ENCODE results near the gene UBTF.

UBTF gene

GRCh38 chr17:44176671-44177501 lies 42.6 kb downstream of the UBTF start:
- no peaks in the 10 kb centered on the region for H3K4me1 ChIP-seq (ENCODE audit: control insufficient read depth, insufficient read depth, low read length)
- ChIA-PET CTCF (interaction anchor here (0.6 kb wide), 2 partner anchors 93 to 1392 kb away, joined by 3 to 4 read pairs; no protein-coding TSS in a partner anchor), POLR2A (interaction anchor here (1.0 kb wide), 1 partner anchor 41 kb away, joined by 3 read pairs; no protein-coding TSS in a partner anchor)
- H3K36me3 ChIP-seq (ENCODE audit: control insufficient read depth in 2 of 2, insufficient read depth in 1 of 2, low read length in 2 of 2): peaks cover 14 to 38% of the 10 kb centered on the region in 2 experiments; a peak in 2 of 3 replicates
- H3K9me3 ChIP-seq (ENCODE audit: control insufficient read depth, insufficient read depth, low read depth, low read length): no peaks in the 10 kb centered on the region
- no peak overlapping the region for H3K4me3 ChIP-seq (ENCODE audit: low read depth, low read length)
- no peak overlapping the region for H3K27ac ChIP-seq (ENCODE audit: extremely low read depth, low read depth, low read length)
- TF ChIP-seq ZNF596 (tag by site-specific recombination; IDR thresholded peaks at IDR 0.05) (no peak), ZNF658 (tag by site-specific recombination; IDR thresholded peaks at IDR 0.05) (no peak)

DNA sequence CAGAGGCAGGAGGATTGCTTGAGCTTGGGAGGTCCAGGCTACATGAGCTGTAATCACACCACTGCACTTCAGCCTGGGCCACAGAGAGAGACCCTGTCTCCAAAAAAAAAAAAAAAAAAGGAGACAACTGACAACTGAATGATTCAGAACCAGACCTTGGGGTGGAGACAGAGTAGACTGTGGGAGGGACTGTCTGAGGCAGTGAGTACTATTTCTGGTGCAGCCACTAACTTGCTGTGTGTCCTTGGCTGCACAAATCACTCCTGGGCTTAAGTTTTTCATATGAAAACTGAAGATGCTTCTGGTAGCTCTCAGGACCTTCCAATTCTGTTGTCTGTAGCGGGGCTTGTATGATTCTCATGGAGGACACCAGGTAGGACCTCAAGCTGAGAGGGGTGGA lies 43.2 kb downstream of the UBTF start:
- CTCF ChIA-PET: interaction anchor here (0.6 to 0.7 kb wide), 3 partner anchors 22 to 1391 kb away, joined by 4 read pairs; no protein-coding TSS in a partner anchor
- POLR2A ChIA-PET: interaction anchor here (1.0 kb wide), 1 partner anchor 42 kb away, joined by 3 read pairs; no protein-coding TSS in a partner anchor
- H3K9me3 ChIP-seq (ENCODE audit: control insufficient read depth, insufficient read depth, low read depth, low read length): no peaks in the 10 kb centered on the region

GRCh38 chr17:44174427-44174826 lies 45.0 kb downstream of the UBTF start:
- TF ChIP-seq, protein P1, sequence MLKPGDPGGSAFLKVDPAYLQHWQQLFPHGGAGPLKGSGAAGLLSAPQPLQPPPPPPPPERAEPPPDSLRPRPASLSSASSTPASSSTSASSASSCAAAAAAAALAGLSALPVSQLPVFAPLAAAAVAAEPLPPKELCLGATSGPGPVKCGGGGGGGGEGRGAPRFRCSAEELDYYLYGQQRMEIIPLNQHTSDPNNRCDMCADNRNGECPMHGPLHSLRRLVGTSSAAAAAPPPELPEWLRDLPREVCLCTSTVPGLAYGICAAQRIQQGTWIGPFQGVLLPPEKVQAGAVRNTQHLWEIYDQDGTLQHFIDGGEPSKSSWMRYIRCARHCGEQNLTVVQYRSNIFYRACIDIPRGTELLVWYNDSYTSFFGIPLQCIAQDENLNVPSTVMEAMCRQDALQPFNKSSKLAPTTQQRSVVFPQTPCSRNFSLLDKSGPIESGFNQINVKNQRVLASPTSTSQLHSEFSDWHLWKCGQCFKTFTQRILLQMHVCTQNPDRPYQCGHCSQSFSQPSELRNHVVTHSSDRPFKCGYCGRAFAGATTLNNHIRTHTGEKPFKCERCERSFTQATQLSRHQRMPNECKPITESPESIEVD (tag by site-specific recombination; IDR thresholded peaks at IDR 0.05): no peak
- 0 out of 2 replicates have a peak, but pooled peaks have one; percentile 40 for TF ChIP-seq PRDM4 (tag by site-specific recombination; IDR thresholded peaks at IDR 0.05)
- Histone ChIP-seq H3K4me3 (ENCODE audit: low read depth, low read length) (no peak overlapping the region), H3K27ac (ENCODE audit: extremely low read depth, low read depth, low read length) (no peak overlapping the region), H3K4me1 (ENCODE audit: control insufficient read depth, insufficient read depth, low read length) (peaks cover 3% of the 10 kb centered on the region; the same call in 1 of the 2 replicates), H3K9me3 (ENCODE audit: control insufficient read depth, insufficient read depth, low read depth, low read length) (no peaks in the 10 kb centered on the region), H3K36me3 (ENCODE audit: control insufficient read depth in 2 of 2, insufficient read depth in 1 of 2, low read length in 2 of 2) (peaks cover 9 to 33% of the 10 kb centered on the region in 2 experiments; a peak in 2 of 3 replicates)
- ChIA-PET POLR2A (interaction anchor here (0.7 to 1.9 kb wide), 3 partner anchors 12 to 153 kb away, joined by 3 to 4 read pairs (median 4); no protein-coding TSS in a partner anchor), CTCF (interaction anchor here (0.7 to 1.2 kb wide), 2 partner anchors 24 to 176 kb away, joined by 3 read pairs; no protein-coding TSS in a partner anchor)

More for the DNA sequence above, 43.2 kb downstream of the UBTF start:
- TF ChIP-seq GLIS1 (tag by site-specific recombination; IDR thresholded peaks at IDR 0.05) (0 out of 2 replicates have a peak, but pooled peaks have one; percentile 15), ZNF157 (tag by site-specific recombination; IDR thresholded peaks at IDR 0.05) (no peak)
- no peaks in the 10 kb centered on the region for H3K4me1 ChIP-seq (ENCODE audit: control insufficient read depth, insufficient read depth, low read length)
- H3K36me3 ChIP-seq (ENCODE audit: control insufficient read depth in 2 of 2, insufficient read depth in 1 of 2, low read length in 2 of 2): peaks cover 9 to 33% of the 10 kb centered on the region in 2 experiments; a peak in 2 of 3 replicates
- no peak overlapping the region for H3K27ac ChIP-seq (ENCODE audit: extremely low read depth, low read depth, low read length)
- H3K4me3 ChIP-seq (ENCODE audit: low read depth, low read length): no peak overlapping the region

GRCh38 chr17:44171931-44172455 lies 47.5 kb downstream of the UBTF start:
- CTCF ChIA-PET: interaction anchor here (0.6 to 1.5 kb wide), 9 partner anchors 13 to 351 kb away, joined by 3 to 5 read pairs (median 3); no protein-coding TSS in a partner anchor
- Histone ChIP-seq H3K4me1 (ENCODE audit: control insufficient read depth, insufficient read depth, low read length) (peaks cover 6% of the 10 kb centered on the region; the same call in 1 of the 2 replicates), H3K4me3 (ENCODE audit: low read depth, low read length) (no peak overlapping the region), H3K27ac (ENCODE audit: extremely low read depth, low read depth, low read length) (no peak overlapping the region), H3K36me3 (ENCODE audit: control insufficient read depth in 2 of 2, insufficient read depth in 1 of 2, low read length in 2 of 2) (peaks cover 6 to 12% of the 10 kb centered on the region in 2 experiments; a peak in 2 of 3 replicates), H3K9me3 (ENCODE audit: control insufficient read depth, insufficient read depth, low read depth, low read length) (no peaks in the 10 kb centered on the region)
- POLR2A ChIA-PET: interaction anchor here (0.6 to 3.1 kb wide), 4 partner anchors 14 to 173 kb away, joined by 3 to 19 read pairs (median 3); partner anchors contain the start of genes GRN, LSM12 and TMUB2
- TF ChIP-seq GLIS2 (tag by site-specific recombination; IDR thresholded peaks at IDR 0.05): peak; percentile 18; the same call in 1 of the 2 replicates
- peak; percentile 21; the same call in 1 of the 2 replicates for TF ChIP-seq ZNF600 (tag by site-specific recombination; IDR thresholded peaks at IDR 0.05)
- no peak for TF ChIP-seq ZNF248 (tag by site-specific recombination; IDR thresholded peaks at IDR 0.05)

Data from HEK293 (cell line).